H1 (cell line): ENCODE data around the gene CENPX. TPM values are rescaled to one million over a fixed set of nuclear protein-coding genes. Genes with fewer than 3 reads are reported as not detected.

Source experiments
- BACH1 ChIP-seq: IDR thresholded peaks from 2 replicates; pipeline ENCODE4 v1.6.1; 2012; ENCODE audit warnings: low read length, improper control_type of control experiment
- BRCA1 ChIP-seq: IDR thresholded peaks from 2 replicates; pipeline ENCODE4 v1.6.1; 2012; ENCODE audit warnings: low read depth, low read length, improper control_type of control experiment
- CTBP2 ChIP-seq: IDR thresholded peaks from 2 replicates; pipeline ENCODE4 v1.7.0; 2011; ENCODE audit warnings: borderline replicate concordance, mild to moderate bottlenecking, moderate library complexity, mixed read lengths, low read length; ENCODE audit not compliant: insufficient read depth, insufficient read length
- HDAC2 ChIP-seq, 2 experiments: fragments of 300-600 bp in 1 of 2; sonication (generic) in 1 of 2; IDR thresholded peaks; 2 replicates each; pipeline ENCODE4 v1.6.1; 2011 to 2012; ENCODE audit warnings: low read depth in 2 of 2, low read length in 2 of 2, mild to moderate bottlenecking in 2 of 2, moderate library complexity in 2 of 2, borderline replicate concordance in 1 of 2, inconsistent platforms in 1 of 2
- POLR2A ChIP-seq, 2 experiments: IDR thresholded peaks; 1 replicate in 1 of 2; 2 replicates in 1 of 2; pipeline ENCODE4 v1.6.1; 2011; ENCODE audit warnings: low read depth in 2 of 2, low read length in 2 of 2, mild to moderate bottlenecking in 2 of 2; ENCODE audit errors: control extremely low read depth in 1 of 2
- RBBP5 ChIP-seq: IDR thresholded peaks from 2 replicates; pipeline ENCODE4 v1.7.1; 2012; ENCODE audit warnings: low read depth, mild to moderate bottlenecking, inconsistent platforms, low read length, moderate library complexity, borderline replicate concordance
- polyA plus RNA-seq, 7 experiments: library from polyadenylated mRNA; depleted of rRNA in 3 of 7; stranded (reverse) in 5 of 7; unstranded in 2 of 7; fragments of >200 nt in 5 of 7; fragments of 200-250 nt in 2 of 7; gene quantifications; 1 replicate in 5 of 7; 2 replicates in 1 of 7; 4 replicates in 1 of 7; pipeline versions ENCODE4 v1.2.1 to v1.2.3, GENCODE V29; 2011 to 2013; ENCODE audit warnings: missing spikeins in 2 of 7, mixed read lengths in 2 of 7
- total RNA-seq: library from RNA; stranded (reverse); fragmentation: NEBNext Ultra II Directional; extraction: Animal tissue kit (Norgen Biotek cat#: 25700); gene quantifications from 2 replicates; pipeline ENCODE4 v1.2.1, GENCODE V29; 2021
- TF ChIP-seq, protein P1 (sequence below): fragments of 300-600 bp; sonication (generic); IDR thresholded peaks from 2 replicates; pipeline ENCODE4 v1.7.1; 2012; ENCODE audit warnings: low read length, moderate library complexity, mild to moderate bottlenecking, inconsistent platforms; ENCODE audit not compliant: insufficient replicate concordance
- TF ChIP-seq, protein P2 (sequence below), 3 experiments: IDR thresholded peaks; 1 replicate in 2 of 3; 2 replicates in 1 of 3; pipeline versions ENCODE4 v1.5.1 to v1.6.1; 2011; ENCODE audit warnings: low read length in 3 of 3, mild to moderate bottlenecking in 3 of 3, inconsistent platforms in 2 of 3, low read depth in 1 of 3, moderate library complexity in 1 of 3; ENCODE audit not compliant: insufficient read depth in 1 of 3; ENCODE audit errors: control extremely low read depth in 1 of 3

CENPX gene
- total and polyA plus RNA-seq, 2 of the 8 experiments (the other 6 are each of a cell fraction or from before 2014, with no cell fraction given), result 116 to 122 TPM

DNA sequence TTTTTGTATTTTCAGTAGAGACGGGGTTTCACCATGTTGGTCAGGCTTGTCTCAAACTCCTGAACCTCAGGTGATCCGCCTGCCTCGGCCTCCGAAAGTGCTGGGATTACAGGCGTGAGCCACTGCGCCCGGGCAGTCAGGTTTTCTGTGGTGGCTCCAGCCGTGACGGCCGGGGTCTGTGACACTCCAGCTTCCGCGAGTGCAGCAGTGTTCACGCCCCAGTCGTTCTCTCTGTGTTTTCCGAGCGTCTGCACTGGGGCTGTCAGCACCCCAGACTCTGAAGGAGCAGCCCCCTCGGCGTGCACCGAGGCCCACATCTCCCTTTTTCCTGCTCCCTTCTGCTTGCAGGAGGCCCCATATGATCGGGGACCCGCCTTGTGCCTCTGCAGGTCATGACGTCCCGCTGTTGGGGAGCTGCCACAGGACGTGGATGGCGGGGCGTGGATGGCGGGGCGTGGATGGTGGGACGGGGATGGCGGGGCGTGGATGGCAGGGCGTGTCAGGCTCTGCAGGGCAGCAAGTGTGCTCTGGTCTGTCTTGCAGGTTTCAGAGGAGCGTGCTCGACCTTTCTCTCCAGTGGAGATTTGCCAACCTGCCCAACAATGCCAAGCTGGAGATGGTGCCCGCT lies 39.6 kb downstream of the CENPX start (continued):
- TF ChIP-seq, protein P1, sequence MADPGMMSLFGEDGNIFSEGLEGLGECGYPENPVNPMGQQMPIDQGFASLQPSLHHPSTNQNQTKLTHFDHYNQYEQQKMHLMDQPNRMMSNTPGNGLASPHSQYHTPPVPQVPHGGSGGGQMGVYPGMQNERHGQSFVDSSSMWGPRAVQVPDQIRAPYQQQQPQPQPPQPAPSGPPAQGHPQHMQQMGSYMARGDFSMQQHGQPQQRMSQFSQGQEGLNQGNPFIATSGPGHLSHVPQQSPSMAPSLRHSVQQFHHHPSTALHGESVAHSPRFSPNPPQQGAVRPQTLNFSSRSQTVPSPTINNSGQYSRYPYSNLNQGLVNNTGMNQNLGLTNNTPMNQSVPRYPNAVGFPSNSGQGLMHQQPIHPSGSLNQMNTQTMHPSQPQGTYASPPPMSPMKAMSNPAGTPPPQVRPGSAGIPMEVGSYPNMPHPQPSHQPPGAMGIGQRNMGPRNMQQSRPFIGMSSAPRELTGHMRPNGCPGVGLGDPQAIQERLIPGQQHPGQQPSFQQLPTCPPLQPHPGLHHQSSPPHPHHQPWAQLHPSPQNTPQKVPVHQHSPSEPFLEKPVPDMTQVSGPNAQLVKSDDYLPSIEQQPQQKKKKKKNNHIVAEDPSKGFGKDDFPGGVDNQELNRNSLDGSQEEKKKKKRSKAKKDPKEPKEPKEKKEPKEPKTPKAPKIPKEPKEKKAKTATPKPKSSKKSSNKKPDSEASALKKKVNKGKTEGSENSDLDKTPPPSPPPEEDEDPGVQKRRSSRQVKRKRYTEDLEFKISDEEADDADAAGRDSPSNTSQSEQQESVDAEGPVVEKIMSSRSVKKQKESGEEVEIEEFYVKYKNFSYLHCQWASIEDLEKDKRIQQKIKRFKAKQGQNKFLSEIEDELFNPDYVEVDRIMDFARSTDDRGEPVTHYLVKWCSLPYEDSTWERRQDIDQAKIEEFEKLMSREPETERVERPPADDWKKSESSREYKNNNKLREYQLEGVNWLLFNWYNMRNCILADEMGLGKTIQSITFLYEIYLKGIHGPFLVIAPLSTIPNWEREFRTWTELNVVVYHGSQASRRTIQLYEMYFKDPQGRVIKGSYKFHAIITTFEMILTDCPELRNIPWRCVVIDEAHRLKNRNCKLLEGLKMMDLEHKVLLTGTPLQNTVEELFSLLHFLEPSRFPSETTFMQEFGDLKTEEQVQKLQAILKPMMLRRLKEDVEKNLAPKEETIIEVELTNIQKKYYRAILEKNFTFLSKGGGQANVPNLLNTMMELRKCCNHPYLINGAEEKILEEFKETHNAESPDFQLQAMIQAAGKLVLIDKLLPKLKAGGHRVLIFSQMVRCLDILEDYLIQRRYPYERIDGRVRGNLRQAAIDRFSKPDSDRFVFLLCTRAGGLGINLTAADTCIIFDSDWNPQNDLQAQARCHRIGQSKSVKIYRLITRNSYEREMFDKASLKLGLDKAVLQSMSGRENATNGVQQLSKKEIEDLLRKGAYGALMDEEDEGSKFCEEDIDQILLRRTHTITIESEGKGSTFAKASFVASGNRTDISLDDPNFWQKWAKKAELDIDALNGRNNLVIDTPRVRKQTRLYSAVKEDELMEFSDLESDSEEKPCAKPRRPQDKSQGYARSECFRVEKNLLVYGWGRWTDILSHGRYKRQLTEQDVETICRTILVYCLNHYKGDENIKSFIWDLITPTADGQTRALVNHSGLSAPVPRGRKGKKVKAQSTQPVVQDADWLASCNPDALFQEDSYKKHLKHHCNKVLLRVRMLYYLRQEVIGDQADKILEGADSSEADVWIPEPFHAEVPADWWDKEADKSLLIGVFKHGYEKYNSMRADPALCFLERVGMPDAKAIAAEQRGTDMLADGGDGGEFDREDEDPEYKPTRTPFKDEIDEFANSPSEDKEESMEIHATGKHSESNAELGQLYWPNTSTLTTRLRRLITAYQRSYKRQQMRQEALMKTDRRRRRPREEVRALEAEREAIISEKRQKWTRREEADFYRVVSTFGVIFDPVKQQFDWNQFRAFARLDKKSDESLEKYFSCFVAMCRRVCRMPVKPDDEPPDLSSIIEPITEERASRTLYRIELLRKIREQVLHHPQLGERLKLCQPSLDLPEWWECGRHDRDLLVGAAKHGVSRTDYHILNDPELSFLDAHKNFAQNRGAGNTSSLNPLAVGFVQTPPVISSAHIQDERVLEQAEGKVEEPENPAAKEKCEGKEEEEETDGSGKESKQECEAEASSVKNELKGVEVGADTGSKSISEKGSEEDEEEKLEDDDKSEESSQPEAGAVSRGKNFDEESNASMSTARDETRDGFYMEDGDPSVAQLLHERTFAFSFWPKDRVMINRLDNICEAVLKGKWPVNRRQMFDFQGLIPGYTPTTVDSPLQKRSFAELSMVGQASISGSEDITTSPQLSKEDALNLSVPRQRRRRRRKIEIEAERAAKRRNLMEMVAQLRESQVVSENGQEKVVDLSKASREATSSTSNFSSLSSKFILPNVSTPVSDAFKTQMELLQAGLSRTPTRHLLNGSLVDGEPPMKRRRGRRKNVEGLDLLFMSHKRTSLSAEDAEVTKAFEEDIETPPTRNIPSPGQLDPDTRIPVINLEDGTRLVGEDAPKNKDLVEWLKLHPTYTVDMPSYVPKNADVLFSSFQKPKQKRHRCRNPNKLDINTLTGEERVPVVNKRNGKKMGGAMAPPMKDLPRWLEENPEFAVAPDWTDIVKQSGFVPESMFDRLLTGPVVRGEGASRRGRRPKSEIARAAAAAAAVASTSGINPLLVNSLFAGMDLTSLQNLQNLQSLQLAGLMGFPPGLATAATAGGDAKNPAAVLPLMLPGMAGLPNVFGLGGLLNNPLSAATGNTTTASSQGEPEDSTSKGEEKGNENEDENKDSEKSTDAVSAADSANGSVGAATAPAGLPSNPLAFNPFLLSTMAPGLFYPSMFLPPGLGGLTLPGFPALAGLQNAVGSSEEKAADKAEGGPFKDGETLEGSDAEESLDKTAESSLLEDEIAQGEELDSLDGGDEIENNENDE, result no peak
- TF ChIP-seq RBBP5, result no peak
- TF ChIP-seq HDAC2 (IDR thresholded peaks at IDR 0.05; ENCODE audit: borderline replicate concordance in 1 of 2, low read depth in 2 of 2, low read length in 2 of 2), result no peak
- no peak for TF ChIP-seq POLR2A (IDR thresholded peaks at IDR 0.05; ENCODE audit: control extremely low read depth in 1 of 2, low read depth in 2 of 2, low read length in 2 of 2)
- TF ChIP-seq BACH1, result no peak
- TF ChIP-seq CTBP2, result no peak
- no peak for TF ChIP-seq BRCA1
- TF ChIP-seq, protein P2, sequence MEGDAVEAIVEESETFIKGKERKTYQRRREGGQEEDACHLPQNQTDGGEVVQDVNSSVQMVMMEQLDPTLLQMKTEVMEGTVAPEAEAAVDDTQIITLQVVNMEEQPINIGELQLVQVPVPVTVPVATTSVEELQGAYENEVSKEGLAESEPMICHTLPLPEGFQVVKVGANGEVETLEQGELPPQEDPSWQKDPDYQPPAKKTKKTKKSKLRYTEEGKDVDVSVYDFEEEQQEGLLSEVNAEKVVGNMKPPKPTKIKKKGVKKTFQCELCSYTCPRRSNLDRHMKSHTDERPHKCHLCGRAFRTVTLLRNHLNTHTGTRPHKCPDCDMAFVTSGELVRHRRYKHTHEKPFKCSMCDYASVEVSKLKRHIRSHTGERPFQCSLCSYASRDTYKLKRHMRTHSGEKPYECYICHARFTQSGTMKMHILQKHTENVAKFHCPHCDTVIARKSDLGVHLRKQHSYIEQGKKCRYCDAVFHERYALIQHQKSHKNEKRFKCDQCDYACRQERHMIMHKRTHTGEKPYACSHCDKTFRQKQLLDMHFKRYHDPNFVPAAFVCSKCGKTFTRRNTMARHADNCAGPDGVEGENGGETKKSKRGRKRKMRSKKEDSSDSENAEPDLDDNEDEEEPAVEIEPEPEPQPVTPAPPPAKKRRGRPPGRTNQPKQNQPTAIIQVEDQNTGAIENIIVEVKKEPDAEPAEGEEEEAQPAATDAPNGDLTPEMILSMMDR (IDR thresholded peaks at IDR 0.05; ENCODE audit: control extremely low read depth in 1 of 3, insufficient read depth in 1 of 3, low read depth in 1 of 3, low read length in 3 of 3), result no peak
